Liver (tissue), 9 donors: ENCODE results near the gene CTXN1. TPM values are rescaled to one million over a fixed set of nuclear protein-coding genes. Genes with fewer than 3 reads are reported as not detected.

ENCODE experiments used
- DNase-seq: peaks from one replicate; pipeline ENCODE4 v3.0.0-alpha.2; 2017; ENCODE audit warnings: low spot score
- H3K27ac ChIP-seq, 2 donors: one replicate each; pipeline ENCODE4 v1.7.0; 2013; ENCODE audit warnings: inconsistent platforms in 2 of 2, low read length in 2 of 2, control low read depth in 1 of 2, low read depth in 1 of 2, mild to moderate bottlenecking in 1 of 2
- H3K27me3 ChIP-seq, 4 donors: one replicate each; pipeline versions ENCODE4 v1.6.1 to v1.7.0; 2013; ENCODE audit warnings: low read length in 3 of 4, inconsistent platforms in 1 of 4, mild to moderate bottlenecking in 1 of 4, moderate library complexity in 1 of 4; ENCODE audit not compliant: control insufficient read depth in 4 of 4, insufficient read depth in 4 of 4
- H3K36me3 ChIP-seq, 4 donors: one replicate each; pipeline versions ENCODE4 v1.6.1 to v1.7.0; 2013; ENCODE audit warnings: low read length in 3 of 4, mild to moderate bottlenecking in 3 of 4, low read depth in 1 of 4, moderate library complexity in 1 of 4; ENCODE audit not compliant: control insufficient read depth in 4 of 4, insufficient read depth in 3 of 4
- H3K4me1 ChIP-seq, 4 donors: one replicate each; pipeline versions ENCODE4 v1.6.1 to v1.7.0; 2013; ENCODE audit warnings: low read length in 3 of 4, mild to moderate bottlenecking in 3 of 4, moderate library complexity in 1 of 4; ENCODE audit not compliant: control insufficient read depth in 4 of 4, insufficient read depth in 4 of 4
- H3K4me3 ChIP-seq, 3 donors: one replicate each; pipeline versions ENCODE4 v1.6.1 to v1.7.0; 2013; ENCODE audit warnings: low read length in 3 of 3, control low read depth in 1 of 3, low read depth in 1 of 3, mild to moderate bottlenecking in 1 of 3
- H3K9ac ChIP-seq, 2 donors: one replicate each; pipeline ENCODE4 v1.7.0; 2013; ENCODE audit warnings: low read length in 2 of 2, mild to moderate bottlenecking in 2 of 2, moderate library complexity in 2 of 2, control low read depth in 1 of 2, low read depth in 1 of 2
- H3K9me3 ChIP-seq, 4 donors: one replicate each; pipeline versions ENCODE4 v1.6.1 to v1.7.0; 2013; ENCODE audit warnings: low read length in 3 of 4; ENCODE audit not compliant: control insufficient read depth in 4 of 4
- EGR1 ChIP-seq, 2 donors: IDR thresholded peaks; 2 replicates each; pipeline ENCODE4 v1.6.1; 2016 to 2018; ENCODE audit warnings: antibody characterized with exemption in 2 of 2, low read depth in 2 of 2
- FOXA1 ChIP-seq: IDR thresholded peaks from 2 replicates; pipeline ENCODE4 v1.6.1; 2016; ENCODE audit warnings: antibody characterized with exemption
- HNF4A ChIP-seq, 2 donors: conservative IDR thresholded peaks; 2 replicates each; pipeline ENCODE4 v1.6.1; 2016; ENCODE audit warnings: antibody characterized with exemption in 2 of 2, mild to moderate bottlenecking in 2 of 2
- JUND ChIP-seq, 2 donors: IDR thresholded peaks; 2 replicates each; pipeline ENCODE4 v1.6.1; 2016; ENCODE audit warnings: antibody characterized with exemption in 2 of 2
- NR2F2 ChIP-seq: IDR thresholded peaks from 2 replicates; pipeline ENCODE4 v1.6.1; 2016; ENCODE audit warnings: antibody characterized with exemption
- RAD21 ChIP-seq, 2 donors: IDR thresholded peaks; 2 replicates each; pipeline ENCODE4 v1.6.1; 2016; ENCODE audit warnings: antibody characterized with exemption in 2 of 2, mild to moderate bottlenecking in 2 of 2
- RXRA ChIP-seq, 2 donors: IDR thresholded peaks; 2 replicates each; pipeline ENCODE4 v1.6.1; 2017 to 2018; ENCODE audit warnings: antibody characterized with exemption in 2 of 2, mild to moderate bottlenecking in 1 of 2
- SP1 ChIP-seq: IDR thresholded peaks from 2 replicates; pipeline ENCODE4 v1.6.1; 2018; ENCODE audit warnings: antibody characterized with exemption, mild to moderate bottlenecking
- TAF1 ChIP-seq: conservative IDR thresholded peaks from 2 replicates; pipeline ENCODE4 v1.6.1; 2016; ENCODE audit warnings: antibody characterized with exemption, mild to moderate bottlenecking
- WGBS: extraction: QIAGEN DNeasy Blood & Tissue Kit; methylation state at CpG from one replicate; pipeline ENCODE4 v1.1.7; 2013; 5-methylcytosine and 5-hydroxymethylcytosine counted together
- polyA plus RNA-seq, 2 donors: library from polyadenylated mRNA; stranded (reverse) in 1 of 2; unstranded in 1 of 2; fragments of 200-250 nt in 1 of 2; fragments of >200 nt in 1 of 2; fragmentation: Nextera tagmentation in 1 of 2; extraction: Ambion mirVana in 1 of 2; gene quantifications; one replicate each; pipeline versions ENCODE4 v1.2.1 to v1.2.3, GENCODE V29; 2013 to 2015
- total RNA-seq, 2 donors: library from RNA; depleted of rRNA; stranded (reverse); fragments of >200 nt; gene quantifications; one replicate each; pipeline ENCODE4 v1.2.3, GENCODE V29; 2014
- TF ChIP-seq, protein P1 (sequence below): fragments of 150-350 bp; IDR thresholded peaks from 2 replicates; pipeline ENCODE4 v1.5.1; 2017; ENCODE audit warnings: improper control_type of control experiment, low read depth, low read length; ENCODE audit not compliant: missing input control
- TF ChIP-seq, protein P2 (sequence below): IDR thresholded peaks from 2 replicates; pipeline ENCODE4 v1.6.1; 2016; ENCODE audit warnings: antibody characterized with exemption
- TF ChIP-seq, protein P3 (sequence below): IDR thresholded peaks from 2 replicates; pipeline ENCODE4 v1.6.1; 2016; ENCODE audit warnings: antibody characterized with exemption
- TF ChIP-seq, protein P4 (sequence below): IDR thresholded peaks from 2 replicates; pipeline ENCODE4 v1.6.1; 2016; ENCODE audit warnings: antibody characterized with exemption, mild to moderate bottlenecking
- TF ChIP-seq, protein P5 (sequence below): IDR thresholded peaks from 2 replicates; pipeline ENCODE4 v1.6.1; 2016; ENCODE audit warnings: antibody characterized with exemption
- donor health status: healthy.
- donor health status: healthy.
- donor health status: healthy.
- donor health status: healthy.
- donor health status: healthy.

CTXN1 gene
- total and polyA plus RNA-seq, 4 donors, result 0.07 to 0.14 (median 0.08) TPM; not detected in 1

DNA sequence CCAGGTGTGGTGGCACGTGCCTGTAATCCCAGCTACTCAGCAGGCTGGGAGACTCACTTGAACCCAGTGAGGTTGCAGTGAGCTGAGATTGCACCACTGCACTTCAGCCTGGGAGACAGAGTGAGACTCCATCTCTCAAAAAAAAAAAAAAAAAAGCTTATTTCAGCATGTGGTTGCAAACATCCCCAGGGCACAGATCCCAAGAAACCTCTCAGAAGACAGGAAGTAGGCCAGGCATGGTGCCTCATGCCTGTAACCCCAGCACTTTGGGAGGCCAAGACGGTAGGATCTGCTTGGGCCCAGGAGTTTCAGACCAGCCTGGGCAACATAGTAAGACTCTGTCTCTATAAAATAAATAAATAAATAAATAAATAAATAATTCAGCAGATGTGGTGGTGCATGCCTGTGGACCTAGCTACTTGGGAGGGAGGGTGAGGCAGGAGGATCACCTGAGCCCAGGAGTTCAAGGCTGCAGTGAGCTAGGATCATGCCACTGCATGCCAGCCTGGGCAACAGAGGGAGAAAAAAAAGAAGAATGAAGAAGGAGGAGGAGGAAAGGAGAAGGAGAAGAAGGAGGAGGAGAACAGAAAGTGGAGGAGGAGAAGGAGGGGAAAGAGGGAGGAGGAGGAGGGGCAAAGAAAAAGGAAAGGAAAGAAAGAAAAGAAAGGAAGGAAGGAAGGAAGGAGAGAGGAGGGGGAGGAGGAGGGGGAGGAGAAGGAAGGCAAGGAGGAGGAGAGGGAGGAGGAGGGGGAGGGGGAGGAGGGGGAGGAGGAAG is 42.0 kb downstream of the CTXN1 start:
- no peak overlapping the region for H3K27ac ChIP-seq
- no peak for DNase-seq
- no peak overlapping the region for H3K9ac ChIP-seq
- H3K36me3 ChIP-seq, result no peaks in the 10 kb centered on the region
- no peak for TF ChIP-seq RAD21 (IDR thresholded peaks at IDR 0.05)
- no peak for TF ChIP-seq SP1
- TF ChIP-seq, protein P1, sequence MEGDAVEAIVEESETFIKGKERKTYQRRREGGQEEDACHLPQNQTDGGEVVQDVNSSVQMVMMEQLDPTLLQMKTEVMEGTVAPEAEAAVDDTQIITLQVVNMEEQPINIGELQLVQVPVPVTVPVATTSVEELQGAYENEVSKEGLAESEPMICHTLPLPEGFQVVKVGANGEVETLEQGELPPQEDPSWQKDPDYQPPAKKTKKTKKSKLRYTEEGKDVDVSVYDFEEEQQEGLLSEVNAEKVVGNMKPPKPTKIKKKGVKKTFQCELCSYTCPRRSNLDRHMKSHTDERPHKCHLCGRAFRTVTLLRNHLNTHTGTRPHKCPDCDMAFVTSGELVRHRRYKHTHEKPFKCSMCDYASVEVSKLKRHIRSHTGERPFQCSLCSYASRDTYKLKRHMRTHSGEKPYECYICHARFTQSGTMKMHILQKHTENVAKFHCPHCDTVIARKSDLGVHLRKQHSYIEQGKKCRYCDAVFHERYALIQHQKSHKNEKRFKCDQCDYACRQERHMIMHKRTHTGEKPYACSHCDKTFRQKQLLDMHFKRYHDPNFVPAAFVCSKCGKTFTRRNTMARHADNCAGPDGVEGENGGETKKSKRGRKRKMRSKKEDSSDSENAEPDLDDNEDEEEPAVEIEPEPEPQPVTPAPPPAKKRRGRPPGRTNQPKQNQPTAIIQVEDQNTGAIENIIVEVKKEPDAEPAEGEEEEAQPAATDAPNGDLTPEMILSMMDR, result no peak
- TF ChIP-seq, protein P2, sequence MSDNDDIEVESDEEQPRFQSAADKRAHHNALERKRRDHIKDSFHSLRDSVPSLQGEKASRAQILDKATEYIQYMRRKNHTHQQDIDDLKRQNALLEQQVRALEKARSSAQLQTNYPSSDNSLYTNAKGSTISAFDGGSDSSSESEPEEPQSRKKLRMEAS, result no peak
- TF ChIP-seq TAF1, result no peak
- no peak for TF ChIP-seq HNF4A (conservative IDR thresholded peaks at IDR 0.05)
- H3K4me3 ChIP-seq, result no peak overlapping the region
- H3K27me3 ChIP-seq, result no peaks in the 10 kb centered on the region
- H3K4me1 ChIP-seq, result peaks cover 0 to 10% (median 4%) of the 10 kb centered on the region in 4 donors
- no peaks in the 10 kb centered on the region for H3K9me3 ChIP-seq
- WGBS, result 93% methylated on average over 2 of the region's 2 CpGs

DNA sequence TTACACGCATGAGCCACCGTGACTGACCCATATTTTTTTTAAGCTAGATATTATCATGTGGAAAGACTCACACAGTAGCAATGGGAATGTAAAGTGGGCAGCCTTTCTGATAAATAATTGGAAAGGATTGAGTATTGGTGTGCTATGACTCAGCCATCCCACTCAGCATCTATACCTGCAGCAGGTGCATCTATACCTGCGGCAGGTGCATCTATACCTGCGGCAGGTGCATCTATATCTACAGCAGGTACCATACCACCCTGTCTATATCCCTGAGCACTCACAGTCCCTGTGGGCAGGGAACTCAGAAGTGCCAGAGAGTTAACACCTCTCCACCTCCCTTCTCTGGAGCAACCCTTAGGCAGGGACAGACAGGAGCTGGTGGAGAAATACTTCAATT is 42.8 kb downstream of the CTXN1 start:
- no peak for TF ChIP-seq HNF4A (conservative IDR thresholded peaks at IDR 0.05)
- TF ChIP-seq, protein P2, result no peak
- H3K4me1 ChIP-seq, result peaks cover 0 to 2% (median under 1%) of the 10 kb centered on the region in 4 donors
- no peak overlapping the region for H3K9ac ChIP-seq
- H3K27me3 ChIP-seq, result no peaks in the 10 kb centered on the region
- no peaks in the 10 kb centered on the region for H3K36me3 ChIP-seq
- no peaks in the 10 kb centered on the region for H3K9me3 ChIP-seq
- no peak overlapping the region for H3K4me3 ChIP-seq
- 73% methylated on average over 4 of the region's 4 CpGs for WGBS
- no peak overlapping the region for H3K27ac ChIP-seq
- DNase-seq, result no peak

DNA sequence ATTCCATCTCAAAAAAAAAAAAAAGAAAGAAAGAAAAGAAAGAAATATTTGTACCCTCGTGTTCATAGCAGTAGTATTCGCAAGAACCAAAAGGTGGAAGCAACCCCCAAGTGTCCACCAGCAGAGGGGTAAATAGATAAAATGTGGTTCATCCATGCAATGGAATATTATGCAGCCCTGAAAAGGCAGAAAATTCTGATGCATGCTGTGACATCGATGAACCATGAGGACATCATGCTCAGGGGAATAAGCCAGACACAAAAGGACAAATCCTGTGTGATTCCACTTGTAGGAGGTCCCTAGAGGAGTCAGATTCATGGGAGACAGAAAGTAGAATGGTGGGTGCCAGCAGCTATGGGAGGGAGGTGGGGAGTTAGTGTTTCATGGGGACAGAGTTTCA is 44.0 kb downstream of the CTXN1 start:
- Histone ChIP-seq H3K27me3 (no peaks in the 10 kb centered on the region), H3K4me3 (no peak overlapping the region), H3K9me3 (no peaks in the 10 kb centered on the region), H3K36me3 (no peaks in the 10 kb centered on the region), H3K9ac (no peak overlapping the region), H3K27ac (no peak overlapping the region), H3K4me1 (no peaks in the 10 kb centered on the region)
- WGBS, result 91% methylated on average over 3 of the region's 3 CpGs
- no peak for DNase-seq
- TF ChIP-seq RXRA (IDR thresholded peaks at IDR 0.05), result no peak
- no peak for TF ChIP-seq FOXA1
- TF ChIP-seq, protein P2, result no peak
- TF ChIP-seq HNF4A (conservative IDR thresholded peaks at IDR 0.05), result no peak
- TF ChIP-seq, protein P3, sequence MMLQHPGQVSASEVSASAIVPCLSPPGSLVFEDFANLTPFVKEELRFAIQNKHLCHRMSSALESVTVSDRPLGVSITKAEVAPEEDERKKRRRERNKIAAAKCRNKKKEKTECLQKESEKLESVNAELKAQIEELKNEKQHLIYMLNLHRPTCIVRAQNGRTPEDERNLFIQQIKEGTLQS, result no peak
- no peak for TF ChIP-seq SP1
- no peak for TF ChIP-seq EGR1 (IDR thresholded peaks at IDR 0.05; ENCODE audit: low read depth in 2 of 2)
- TF ChIP-seq NR2F2, result no peak
- TF ChIP-seq, protein P1, result no peak
- no peak for TF ChIP-seq TAF1
- no peak for TF ChIP-seq JUND (IDR thresholded peaks at IDR 0.05)
- TF ChIP-seq, protein P4, sequence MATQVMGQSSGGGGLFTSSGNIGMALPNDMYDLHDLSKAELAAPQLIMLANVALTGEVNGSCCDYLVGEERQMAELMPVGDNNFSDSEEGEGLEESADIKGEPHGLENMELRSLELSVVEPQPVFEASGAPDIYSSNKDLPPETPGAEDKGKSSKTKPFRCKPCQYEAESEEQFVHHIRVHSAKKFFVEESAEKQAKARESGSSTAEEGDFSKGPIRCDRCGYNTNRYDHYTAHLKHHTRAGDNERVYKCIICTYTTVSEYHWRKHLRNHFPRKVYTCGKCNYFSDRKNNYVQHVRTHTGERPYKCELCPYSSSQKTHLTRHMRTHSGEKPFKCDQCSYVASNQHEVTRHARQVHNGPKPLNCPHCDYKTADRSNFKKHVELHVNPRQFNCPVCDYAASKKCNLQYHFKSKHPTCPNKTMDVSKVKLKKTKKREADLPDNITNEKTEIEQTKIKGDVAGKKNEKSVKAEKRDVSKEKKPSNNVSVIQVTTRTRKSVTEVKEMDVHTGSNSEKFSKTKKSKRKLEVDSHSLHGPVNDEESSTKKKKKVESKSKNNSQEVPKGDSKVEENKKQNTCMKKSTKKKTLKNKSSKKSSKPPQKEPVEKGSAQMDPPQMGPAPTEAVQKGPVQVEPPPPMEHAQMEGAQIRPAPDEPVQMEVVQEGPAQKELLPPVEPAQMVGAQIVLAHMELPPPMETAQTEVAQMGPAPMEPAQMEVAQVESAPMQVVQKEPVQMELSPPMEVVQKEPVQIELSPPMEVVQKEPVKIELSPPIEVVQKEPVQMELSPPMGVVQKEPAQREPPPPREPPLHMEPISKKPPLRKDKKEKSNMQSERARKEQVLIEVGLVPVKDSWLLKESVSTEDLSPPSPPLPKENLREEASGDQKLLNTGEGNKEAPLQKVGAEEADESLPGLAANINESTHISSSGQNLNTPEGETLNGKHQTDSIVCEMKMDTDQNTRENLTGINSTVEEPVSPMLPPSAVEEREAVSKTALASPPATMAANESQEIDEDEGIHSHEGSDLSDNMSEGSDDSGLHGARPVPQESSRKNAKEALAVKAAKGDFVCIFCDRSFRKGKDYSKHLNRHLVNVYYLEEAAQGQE, result no peak
- TF ChIP-seq, protein P5, sequence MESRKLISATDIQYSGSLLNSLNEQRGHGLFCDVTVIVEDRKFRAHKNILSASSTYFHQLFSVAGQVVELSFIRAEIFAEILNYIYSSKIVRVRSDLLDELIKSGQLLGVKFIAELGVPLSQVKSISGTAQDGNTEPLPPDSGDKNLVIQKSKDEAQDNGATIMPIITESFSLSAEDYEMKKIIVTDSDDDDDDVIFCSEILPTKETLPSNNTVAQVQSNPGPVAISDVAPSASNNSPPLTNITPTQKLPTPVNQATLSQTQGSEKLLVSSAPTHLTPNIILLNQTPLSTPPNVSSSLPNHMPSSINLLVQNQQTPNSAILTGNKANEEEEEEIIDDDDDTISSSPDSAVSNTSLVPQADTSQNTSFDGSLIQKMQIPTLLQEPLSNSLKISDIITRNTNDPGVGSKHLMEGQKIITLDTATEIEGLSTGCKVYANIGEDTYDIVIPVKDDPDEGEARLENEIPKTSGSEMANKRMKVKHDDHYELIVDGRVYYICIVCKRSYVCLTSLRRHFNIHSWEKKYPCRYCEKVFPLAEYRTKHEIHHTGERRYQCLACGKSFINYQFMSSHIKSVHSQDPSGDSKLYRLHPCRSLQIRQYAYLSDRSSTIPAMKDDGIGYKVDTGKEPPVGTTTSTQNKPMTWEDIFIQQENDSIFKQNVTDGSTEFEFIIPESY, result no peak
